AG09319 (cell line): ENCODE measurements around the gene MYO15A.

ENCODE experiments used
- DNase-seq: peaks from one replicate; pipeline ENCODE4 v3.0.0-alpha.2; 2010; ENCODE audit warnings: low read depth; ENCODE audit errors: extremely low read depth
- CTCF ChIP-seq: IDR thresholded peaks from 2 replicates; pipeline ENCODE4 v1.5.1; 2011; ENCODE audit warnings: low read depth, mild to moderate bottlenecking, inconsistent platforms, low read length, moderate library complexity

Gene MYO15A

GRCh38 chr17:18069101-18069500, 39.5 kb upstream of the MYO15A start:
- no peak for TF ChIP-seq CTCF
- no peak for DNase-seq

GRCh38 chr17:18070861-18071340, 37.7 kb upstream of the MYO15A start:
- no peak for DNase-seq
- TF ChIP-seq CTCF: no peak

- no peak for TF ChIP-seq CTCF
- DNase-seq: no peak
Measured at GRCh38 chr17:18071751-18072150, 36.8 kb upstream of the MYO15A start.

- no peak for DNase-seq
- TF ChIP-seq CTCF: no peak
Measured at GRCh38 chr17:18074566-18075272, 33.8 kb upstream of the MYO15A start.

GRCh38 chr17:18076936-18077335, 31.6 kb upstream of the MYO15A start:
- no peak for TF ChIP-seq CTCF
- no peak for DNase-seq

GRCh38 chr17:18079543-18079942, 29.0 kb upstream of the MYO15A start:
- no peak for TF ChIP-seq CTCF
- no peak for DNase-seq

GRCh38 chr17:18084256-18084655, 24.3 kb upstream of the MYO15A start:
- DNase-seq: no peak
- TF ChIP-seq CTCF: no peak
